Amniotic epithelial cell (primary cell): Measurements from ENCODE around the gene AMOTL1.

ENCODE experiments used
- DNase-seq: peaks from one replicate; pipeline ENCODE4 v3.0.0-alpha.2; 2010; ENCODE audit warnings: low read depth

Gene AMOTL1

GRCh38 chr11:94768602-94769541, 716 bp downstream of the AMOTL1 start:
- no peak for DNase-seq

- DNase-seq: no peak
Observed at GRCh38 chr11:94769880-94770279, 1.7 kb downstream of the AMOTL1 start.

GRCh38 chr11:94770563-94771120, 2.5 kb downstream of the AMOTL1 start:
- no peak for DNase-seq

GRCh38 chr11:94771390-94771789, 3.2 kb downstream of the AMOTL1 start:
- no peak for DNase-seq

- no peak for DNase-seq
Observed at GRCh38 chr11:94771951-94772350, 3.8 kb downstream of the AMOTL1 start.

GRCh38 chr11:94773842-94774241, 5.7 kb downstream of the AMOTL1 start:
- DNase-seq: no peak

GRCh38 chr11:94774345-94774744, 6.2 kb downstream of the AMOTL1 start:
- DNase-seq: peak; percentile 82

GRCh38 chr11:94775567-94776327, 7.6 kb downstream of the AMOTL1 start:
- no peak for DNase-seq

GRCh38 chr11:94776351-94777321, 8.5 kb downstream of the AMOTL1 start:
- DNase-seq: peak; percentile 87

- DNase-seq: no peak
Observed at GRCh38 chr11:94780432-94780831, 12.3 kb downstream of the AMOTL1 start.

- peak; percentile 89 for DNase-seq
Observed at GRCh38 chr11:94781837-94782236, 13.7 kb downstream of the AMOTL1 start.

- DNase-seq: no peak
Observed at GRCh38 chr11:94782446-94782845, 14.3 kb downstream of the AMOTL1 start.

GRCh38 chr11:94784884-94785283, 16.7 kb downstream of the AMOTL1 start:
- no peak for DNase-seq

- no peak for DNase-seq
Observed at GRCh38 chr11:94785509-94785908, 17.4 kb downstream of the AMOTL1 start.

GRCh38 chr11:94786264-94787126, 18.3 kb downstream of the AMOTL1 start:
- DNase-seq: peak; percentile 64

- no peak for DNase-seq
Observed at GRCh38 chr11:94787801-94788200, 19.6 kb downstream of the AMOTL1 start.

GRCh38 chr11:94788396-94788795, 20.2 kb downstream of the AMOTL1 start:
- no peak for DNase-seq

- DNase-seq: no peak
Observed at GRCh38 chr11:94790197-94790596, 22.0 kb downstream of the AMOTL1 start.

GRCh38 chr11:94790661-94791180, 22.6 kb downstream of the AMOTL1 start:
- no peak for DNase-seq

GRCh38 chr11:94791216-94791889, 23.2 kb downstream of the AMOTL1 start:
- DNase-seq: peak; percentile 70
